Skeletal muscle cell (primary cell): ENCODE measurements around the gene LST1.

ENCODE experiments used
- DNase-seq: peaks from one replicate; pipeline ENCODE4 v3.0.0-alpha.2; 2010; ENCODE audit warnings: low read depth
- H3K4me3 ChIP-seq: 2 replicates; pipeline ENCODE4 v1.5.1; 2011; ENCODE audit warnings: low read depth, mild to moderate bottlenecking, control low read depth, low read length, moderate library complexity

Gene LST1

GRCh38 chr6:31558631-31559500 lies 27.2 kb upstream of the LST1 start:
- H3K4me3 ChIP-seq: no peak overlapping the region

GRCh38 chr6:31559606-31559957 lies 26.5 kb upstream of the LST1 start:
- DNase-seq: no peak
- H3K4me3 ChIP-seq: no peak overlapping the region

More at GRCh38 chr6:31558631-31559500, 27.2 kb upstream of the LST1 start:
- DNase-seq: no peak

- H3K4me3 ChIP-seq: no peak overlapping the region
- no peak for DNase-seq
Observed at GRCh38 chr6:31559958-31560696, 25.9 kb upstream of the LST1 start.

- H3K4me3 ChIP-seq: no peak overlapping the region
- no peak for DNase-seq
Observed at GRCh38 chr6:31560697-31561058, 25.4 kb upstream of the LST1 start.

- no peak for DNase-seq
- no peak overlapping the region for H3K4me3 ChIP-seq
Observed at GRCh38 chr6:31567531-31568370, 18.3 kb upstream of the LST1 start.

GRCh38 chr6:31568537-31568961 lies 17.5 kb upstream of the LST1 start:
- no peak overlapping the region for H3K4me3 ChIP-seq
- no peak for DNase-seq

GRCh38 chr6:31569861-31570536 lies 16.1 kb upstream of the LST1 start:
- DNase-seq: no peak
- H3K4me3 ChIP-seq: no peak overlapping the region

GRCh38 chr6:31572041-31572911 lies 13.8 kb upstream of the LST1 start, which contains the start of gene LTA:
TSS of gene LTA (plus strand) at chr6:31572289. CDS start at chr6:31572743, 454 bp downstream.
- DNase-seq: no peak
- no peak within 1 kb of the TSS for H3K4me3 ChIP-seq

- no peak overlapping the region for H3K4me3 ChIP-seq
- DNase-seq: no peak
Observed at GRCh38 chr6:31573239-31574105, 12.6 kb upstream of the LST1 start.

- no peak for DNase-seq
- H3K4me3 ChIP-seq: no peak overlapping the region
Observed at GRCh38 chr6:31574106-31575061, 11.7 kb upstream of the LST1 start.

- DNase-seq: no peak
- no peak within 1 kb of the TSS for H3K4me3 ChIP-seq
Observed at GRCh38 chr6:31575335-31575901, 10.7 kb upstream of the LST1 start, which contains the start of gene TNF. TSS of gene TNF (plus strand) at chr6:31575565. CDS start at chr6:31575742, 177 bp downstream.

- no peak overlapping the region for H3K4me3 ChIP-seq
- no peak for DNase-seq
Observed at GRCh38 chr6:31575952-31576685, 10.0 kb upstream of the LST1 start.

GRCh38 chr6:31576897-31577578 lies 9.0 kb upstream of the LST1 start:
- H3K4me3 ChIP-seq: no peak overlapping the region
- DNase-seq: no peak

GRCh38 chr6:31577579-31577966 lies 8.5 kb upstream of the LST1 start:
- DNase-seq: no peak
- no peak overlapping the region for H3K4me3 ChIP-seq
